A549 (cell line): ENCODE data around the gene CHI3L1. TPM values are rescaled to one million over a fixed set of nuclear protein-coding genes. Genes with fewer than 3 reads are reported as not detected.

Experiments used
- ATAC-seq, 2 experiments: fragments of 200-7000 bp in 1 of 2; fragments of >200 bp in 1 of 2; cut with Nextera tagmentation in 1 of 2; cut with Tn5 transposase in 1 of 2; 3 replicates each; pipeline versions ENCODE4 v1.8.0 to v1.9.1; 2018 to 2020; ENCODE audit warnings: mild to moderate bottlenecking in 1 of 2, moderate library complexity in 1 of 2
- CTCF ChIA-PET: fragments of 300-600 bp; sonication (Branson Sonifier 250); formaldehyde crosslinking; extraction: SDS; loops from one replicate; lab custom pipeline; 2021; ENCODE audit warnings: antibody characterized with exemption, inconsistent platforms; lab: Yijun Ruan, JAX
- POLR2A ChIA-PET: fragments of 350-600 bp; formaldehyde crosslinking; extraction: SDS; loops from one replicate; lab custom pipeline; 2021; ENCODE audit warnings: antibody characterized with exemption, inconsistent platforms; lab: Yijun Ruan, JAX
- DNase-seq, 2 experiments: peaks; one replicate each; pipeline versions ENCODE4 v3.0.0 to v3.0.0-alpha.2; 2011 to 2016; ENCODE audit warnings: low read depth in 1 of 2, low spot score in 1 of 2
- FAIRE-seq: peaks from 2 replicates; lab custom pipeline; 2011; peaks lifted over from hg19 to GRCh38; lab: Jason Lieb, UNC
- H3K27ac ChIP-seq, 2 experiments: fragments of >200 bp; sonication (Bioruptor Twin); formaldehyde crosslinking; 3 replicates each; pipeline ENCODE4 v1.5.1; 2016 to 2017
- H3K4me1 ChIP-seq: fragments of >200 bp; sonication (Bioruptor Twin); formaldehyde crosslinking; 3 replicates; pipeline ENCODE4 v1.6.1; 2016
- H3K4me2 ChIP-seq: fragments of >200 bp; sonication (Bioruptor Twin); formaldehyde crosslinking; 3 replicates; pipeline ENCODE4 v1.6.1; 2016
- H3K4me3 ChIP-seq: fragments of >200 bp; sonication (Bioruptor Twin); formaldehyde crosslinking; 3 replicates; pipeline ENCODE4 v1.5.1; 2016
- H3K9me3 ChIP-seq: fragments of >200 bp; sonication (Bioruptor Twin); formaldehyde crosslinking; 3 replicates; pipeline ENCODE4 v1.6.1; 2016
- CEBPB ChIP-seq, 2 experiments: fragments of >200 bp in 1 of 2; sonication (Bioruptor Twin) in 1 of 2; formaldehyde crosslinking in 1 of 2; IDR thresholded peaks; 2 replicates each; pipeline ENCODE4 v1.6.1; 2012 to 2016
- EHF ChIP-seq: fragments of 250-450 bp; sonication (Bioruptor Pico); IDR thresholded peaks from 2 replicates; pipeline ENCODE4 v1.5.0; 2020; ENCODE audit warnings: mild to moderate bottlenecking
- EHMT2 ChIP-seq: fragments of 200-600 bp; sonication (generic); IDR thresholded peaks from 2 replicates; pipeline ENCODE4 v1.6.1; 2016; ENCODE audit warnings: antibody characterized with exemption, low read depth, mild to moderate bottlenecking, moderate library complexity
- HOXB5 ChIP-seq: fragments of 250-450 bp; sonication (Bioruptor Pico); IDR thresholded peaks from 2 replicates; pipeline ENCODE4 v1.5.0; 2020; ENCODE audit warnings: mild to moderate bottlenecking, moderate library complexity
- JUN ChIP-seq, 2 experiments: fragments of >200 bp; sonication (Bioruptor Twin); formaldehyde crosslinking; IDR thresholded peaks; 2 replicates in 1 of 2; 3 replicates in 1 of 2; pipeline ENCODE4 v1.6.1; 2016 to 2017
- KDM5A ChIP-seq: fragments of 200-600 bp; sonication (generic); IDR thresholded peaks from 2 replicates; pipeline ENCODE4 v1.6.1; 2016; ENCODE audit warnings: antibody characterized with exemption, mild to moderate bottlenecking
- NR3C1 ChIP-seq: fragments of >200 bp; sonication (Bioruptor Twin); formaldehyde crosslinking; IDR thresholded peaks from 3 replicates; pipeline ENCODE4 v1.6.1; 2017
- POLR2AphosphoS2 ChIP-seq: conservative IDR thresholded peaks from 2 replicates; pipeline ENCODE4 v1.6.1; 2012; ENCODE audit warnings: low read length, improper control_type of control experiment, inconsistent platforms
- RCOR1 ChIP-seq: fragments of 150-350 bp; IDR thresholded peaks from 2 replicates; pipeline ENCODE4 v1.6.1; 2014; ENCODE audit warnings: antibody characterized with exemption, low read length, low read depth
- SMC3 ChIP-seq: fragments of >200 bp; sonication (Bioruptor Twin); formaldehyde crosslinking; IDR thresholded peaks from 3 replicates; pipeline ENCODE4 v1.6.1; 2018; ENCODE audit warnings: inconsistent platforms
- ZC3H11A ChIP-seq: fragments of 450-650 bp; IDR thresholded peaks from 2 replicates; pipeline ENCODE4 v1.6.1; 2014; ENCODE audit warnings: antibody characterized with exemption, mild to moderate bottlenecking
- ZSCAN20 ChIP-seq: fragments of 250-450 bp; sonication (Bioruptor Pico); IDR thresholded peaks from 2 replicates; pipeline ENCODE4 v1.8.0; 2022; ENCODE audit warnings: mild to moderate bottlenecking, moderate library complexity
- WGBS: methylation state at CpG from one replicate; pipeline ENCODE4 v1.1.6; 2017; ENCODE audit errors: missing lambda C conversion rate; 5-methylcytosine and 5-hydroxymethylcytosine counted together
- polyA plus RNA-seq, 4 experiments: library from polyadenylated mRNA; depleted of rRNA in 3 of 4; stranded (reverse); fragments of >200 nt; fragmentation: RNase III in 1 of 4; extraction: RNeasy Plus Mini Kit Qiagen cat#74134 plus additional on column Dnase treatment in 1 of 4; gene quantifications; 2 replicates in 3 of 4; 3 replicates in 1 of 4; pipeline ENCODE4 v1.2.3, GENCODE V29; 2011 to 2017
- TF ChIP-seq, protein P1 (sequence below): fragments of 200-600 bp; sonication (generic); IDR thresholded peaks from 2 replicates; pipeline ENCODE4 v1.6.1; 2016; ENCODE audit warnings: antibody characterized with exemption, mild to moderate bottlenecking, moderate library complexity
- TF ChIP-seq, protein P2 (sequence below): IDR thresholded peaks from 2 replicates; pipeline ENCODE4 v1.6.1; 2012
- TF ChIP-seq, protein P3 (sequence below): fragments of >200 bp; sonication (Bioruptor Twin); formaldehyde crosslinking; IDR thresholded peaks from 2 replicates; pipeline ENCODE4 v1.6.1; 2016

The CHI3L1 gene
- polyA plus RNA-seq, 2 of the 4 experiments (the other 2 are of a cell fraction), result 0.04 TPM; not detected in 1

DNA sequence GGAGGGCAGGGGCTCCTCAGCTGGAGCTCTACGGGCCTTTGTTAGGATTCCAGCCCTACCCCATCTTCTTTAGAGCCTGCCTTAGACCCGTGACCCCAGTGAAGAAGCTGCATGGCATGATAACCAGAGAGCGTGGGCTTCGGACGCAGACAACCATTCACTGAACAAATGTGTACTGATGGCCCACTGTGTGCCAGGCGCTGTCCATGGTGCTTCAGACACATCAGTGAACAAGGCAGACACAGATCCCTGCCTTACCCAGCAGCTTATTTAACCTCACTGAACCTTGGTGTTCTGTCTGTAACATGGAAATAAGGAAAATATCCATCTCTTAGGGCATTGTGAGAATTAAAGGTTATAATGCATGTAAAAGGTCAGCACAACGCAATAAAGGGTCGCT lies 33.4 kb upstream of the CHI3L1 start:
- no peak for ATAC-seq
- no peak for DNase-seq
- ChIA-PET POLR2A (no interaction called here), CTCF (interaction anchor here (0.9 to 14.7 kb wide), 8 partner anchors 9 to 182 kb away, joined by 3 to 452 read pairs (median 8); partner anchors contain the start of gene PPFIA4)
- H3K9me3 ChIP-seq, result no peaks in the 10 kb centered on the region
- 33% methylated on average over 8 of the region's 8 CpGs for WGBS
- H3K4me1 ChIP-seq, result no peaks in the 10 kb centered on the region
- no peak overlapping the region for H3K4me3 ChIP-seq
- TF ChIP-seq, protein P1, sequence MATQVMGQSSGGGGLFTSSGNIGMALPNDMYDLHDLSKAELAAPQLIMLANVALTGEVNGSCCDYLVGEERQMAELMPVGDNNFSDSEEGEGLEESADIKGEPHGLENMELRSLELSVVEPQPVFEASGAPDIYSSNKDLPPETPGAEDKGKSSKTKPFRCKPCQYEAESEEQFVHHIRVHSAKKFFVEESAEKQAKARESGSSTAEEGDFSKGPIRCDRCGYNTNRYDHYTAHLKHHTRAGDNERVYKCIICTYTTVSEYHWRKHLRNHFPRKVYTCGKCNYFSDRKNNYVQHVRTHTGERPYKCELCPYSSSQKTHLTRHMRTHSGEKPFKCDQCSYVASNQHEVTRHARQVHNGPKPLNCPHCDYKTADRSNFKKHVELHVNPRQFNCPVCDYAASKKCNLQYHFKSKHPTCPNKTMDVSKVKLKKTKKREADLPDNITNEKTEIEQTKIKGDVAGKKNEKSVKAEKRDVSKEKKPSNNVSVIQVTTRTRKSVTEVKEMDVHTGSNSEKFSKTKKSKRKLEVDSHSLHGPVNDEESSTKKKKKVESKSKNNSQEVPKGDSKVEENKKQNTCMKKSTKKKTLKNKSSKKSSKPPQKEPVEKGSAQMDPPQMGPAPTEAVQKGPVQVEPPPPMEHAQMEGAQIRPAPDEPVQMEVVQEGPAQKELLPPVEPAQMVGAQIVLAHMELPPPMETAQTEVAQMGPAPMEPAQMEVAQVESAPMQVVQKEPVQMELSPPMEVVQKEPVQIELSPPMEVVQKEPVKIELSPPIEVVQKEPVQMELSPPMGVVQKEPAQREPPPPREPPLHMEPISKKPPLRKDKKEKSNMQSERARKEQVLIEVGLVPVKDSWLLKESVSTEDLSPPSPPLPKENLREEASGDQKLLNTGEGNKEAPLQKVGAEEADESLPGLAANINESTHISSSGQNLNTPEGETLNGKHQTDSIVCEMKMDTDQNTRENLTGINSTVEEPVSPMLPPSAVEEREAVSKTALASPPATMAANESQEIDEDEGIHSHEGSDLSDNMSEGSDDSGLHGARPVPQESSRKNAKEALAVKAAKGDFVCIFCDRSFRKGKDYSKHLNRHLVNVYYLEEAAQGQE, result peak; percentile 55; the same call in 1 of the 2 replicates
- no peak for TF ChIP-seq EHF (CRISPR knock-in tag)
- TF ChIP-seq, protein P2, sequence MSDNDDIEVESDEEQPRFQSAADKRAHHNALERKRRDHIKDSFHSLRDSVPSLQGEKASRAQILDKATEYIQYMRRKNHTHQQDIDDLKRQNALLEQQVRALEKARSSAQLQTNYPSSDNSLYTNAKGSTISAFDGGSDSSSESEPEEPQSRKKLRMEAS, result no peak
- TF ChIP-seq, all 56 proteins: peak for 1
- Histone ChIP-seq H3K4me2 (no peak overlapping the region), H3K27ac (no peak overlapping the region)
- FAIRE-seq, result no peak

DNA sequence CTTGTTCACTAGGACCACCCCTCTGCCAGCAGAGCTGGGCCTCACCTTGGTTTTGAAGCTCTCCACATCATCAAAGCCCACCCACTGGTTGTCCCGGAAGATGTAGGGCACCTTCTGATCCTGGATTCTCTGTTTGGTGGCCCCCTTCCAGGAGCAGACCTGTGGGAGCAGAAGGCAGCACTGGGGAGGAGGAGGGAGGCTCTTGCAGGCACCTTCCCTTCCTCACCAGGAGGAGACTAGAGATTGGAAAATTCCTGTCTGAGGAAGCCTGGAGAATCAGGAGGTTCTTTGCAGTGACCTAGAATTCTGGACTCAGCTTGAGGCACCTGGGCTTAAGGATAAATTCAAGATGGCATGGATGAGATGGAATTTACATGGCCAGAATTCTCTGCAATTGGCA lies 32.7 kb upstream of the CHI3L1 start:
- Histone ChIP-seq H3K4me2 (no peak overlapping the region), H3K4me1 (no peaks in the 10 kb centered on the region), H3K27ac (no peak overlapping the region), H3K4me3 (no peak overlapping the region), H3K9me3 (no peaks in the 10 kb centered on the region)
- FAIRE-seq (no peak), DNase-seq (no peak), ATAC-seq (no peak)
- no peak for TF ChIP-seq ZC3H11A
- no peak for TF ChIP-seq EHMT2
- no peak for TF ChIP-seq RCOR1
- TF ChIP-seq SMC3, result no peak
- no peak for TF ChIP-seq NR3C1
- TF ChIP-seq, protein P1, result no peak
- TF ChIP-seq POLR2AphosphoS2, result no peak
- TF ChIP-seq, protein P3, sequence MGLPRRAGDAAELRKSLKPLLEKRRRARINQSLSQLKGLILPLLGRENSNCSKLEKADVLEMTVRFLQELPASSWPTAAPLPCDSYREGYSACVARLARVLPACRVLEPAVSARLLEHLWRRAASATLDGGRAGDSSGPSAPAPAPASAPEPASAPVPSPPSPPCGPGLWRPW, result no peak
- no peak for TF ChIP-seq HOXB5 (CRISPR knock-in tag)
- TF ChIP-seq ZSCAN20 (CRISPR knock-in tag), result no peak
- TF ChIP-seq JUN (IDR thresholded peaks at IDR 0.05), result no peak
- WGBS, result 0% methylated on average over 1 of the region's 1 CpG
- CTCF ChIA-PET, result interaction anchor here (1.4 to 14.7 kb wide), 8 partner anchors 10 to 181 kb away, joined by 3 to 452 read pairs (median 56); partner anchors contain the start of genes MYBPH and PPFIA4
- POLR2A ChIA-PET, result no interaction called here

DNA sequence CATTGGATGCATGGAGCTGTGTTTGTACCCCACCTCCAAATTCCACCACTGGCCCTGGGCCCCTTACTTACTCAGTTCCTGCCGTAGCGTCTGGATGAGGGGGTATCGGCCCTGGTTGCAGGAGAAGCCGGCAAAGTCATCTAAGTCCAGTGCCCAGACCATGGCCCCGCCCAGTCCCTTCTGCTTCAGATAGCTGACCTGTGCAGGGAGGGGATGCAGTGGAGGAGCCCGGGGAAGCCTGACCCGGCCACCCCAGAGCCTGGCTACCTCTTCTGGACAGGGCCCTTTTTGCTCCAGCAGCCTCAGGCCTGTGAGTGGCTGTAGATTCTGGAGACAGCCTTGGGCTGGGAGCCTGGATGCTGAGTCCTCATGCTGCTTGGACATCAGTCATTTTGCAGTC lies 31.2 kb upstream of the CHI3L1 start:
- no peaks in the 10 kb centered on the region for H3K4me1 ChIP-seq
- ATAC-seq (no peak), DNase-seq (no peak), FAIRE-seq (no peak)
- no peak overlapping the region for H3K4me3 ChIP-seq
- TF ChIP-seq CEBPB (IDR thresholded peaks at IDR 0.05) (no peak), KDM5A (no peak)
- H3K27ac ChIP-seq, result no peak overlapping the region
- ChIA-PET POLR2A (no interaction called here), CTCF (interaction anchor here (1.3 to 14.7 kb wide), 20 partner anchors 9 to 258 kb away, joined by 3 to 452 read pairs (median 22); partner anchors contain the start of genes ADORA1, CHIT1, MYBPH and MYOG)
- H3K4me2 ChIP-seq, result no peak overlapping the region
- whole genome bisulfite sequencing, result 43% methylated on average over 7 of the region's 7 CpGs
- H3K9me3 ChIP-seq, result no peaks in the 10 kb centered on the region
